ENCODE results near the gene CROCC. TPM values are rescaled to one million over a fixed set of nuclear protein-coding genes. Genes with fewer than 3 reads are reported as not detected.
"Not testable (repeated sequence)": the region's sequence is repeated elsewhere in the genome, so short reads cannot be mapped to it uniquely, and the experiment has no call there.

Gene CROCC
- total RNA-seq, 1 donor, result 13.8 TPM

DNA sequence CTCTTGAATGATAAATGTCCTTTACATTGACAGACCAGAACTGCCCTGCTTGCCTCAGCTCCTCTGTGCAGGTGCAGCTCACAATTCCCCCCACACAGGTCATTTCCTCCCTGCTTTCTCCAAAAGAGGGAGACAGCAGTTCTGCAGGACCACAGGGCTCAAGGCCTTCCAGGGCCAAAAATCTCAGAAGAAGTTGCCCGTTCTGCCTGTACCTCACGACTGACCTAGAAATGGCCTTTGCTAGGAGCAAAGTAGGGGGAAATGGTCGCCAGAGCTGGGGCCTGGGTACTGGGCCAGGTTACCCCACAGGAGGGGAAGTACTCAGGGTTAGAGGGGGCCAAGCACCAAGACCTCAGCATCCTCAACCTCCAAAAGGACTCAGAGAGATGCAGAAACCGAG, 14.9 kb upstream of the CROCC start:
- H3K4me3 ChIP-seq (ENCODE audit: low read depth, low read length), result no peak overlapping the region
- DNase-seq (ENCODE audit: low read depth), result no peak
- TF ChIP-seq CTCF (IDR thresholded peaks at IDR 0.05; ENCODE audit: insufficient read depth, low read depth, low read length), result no peak

DNA sequence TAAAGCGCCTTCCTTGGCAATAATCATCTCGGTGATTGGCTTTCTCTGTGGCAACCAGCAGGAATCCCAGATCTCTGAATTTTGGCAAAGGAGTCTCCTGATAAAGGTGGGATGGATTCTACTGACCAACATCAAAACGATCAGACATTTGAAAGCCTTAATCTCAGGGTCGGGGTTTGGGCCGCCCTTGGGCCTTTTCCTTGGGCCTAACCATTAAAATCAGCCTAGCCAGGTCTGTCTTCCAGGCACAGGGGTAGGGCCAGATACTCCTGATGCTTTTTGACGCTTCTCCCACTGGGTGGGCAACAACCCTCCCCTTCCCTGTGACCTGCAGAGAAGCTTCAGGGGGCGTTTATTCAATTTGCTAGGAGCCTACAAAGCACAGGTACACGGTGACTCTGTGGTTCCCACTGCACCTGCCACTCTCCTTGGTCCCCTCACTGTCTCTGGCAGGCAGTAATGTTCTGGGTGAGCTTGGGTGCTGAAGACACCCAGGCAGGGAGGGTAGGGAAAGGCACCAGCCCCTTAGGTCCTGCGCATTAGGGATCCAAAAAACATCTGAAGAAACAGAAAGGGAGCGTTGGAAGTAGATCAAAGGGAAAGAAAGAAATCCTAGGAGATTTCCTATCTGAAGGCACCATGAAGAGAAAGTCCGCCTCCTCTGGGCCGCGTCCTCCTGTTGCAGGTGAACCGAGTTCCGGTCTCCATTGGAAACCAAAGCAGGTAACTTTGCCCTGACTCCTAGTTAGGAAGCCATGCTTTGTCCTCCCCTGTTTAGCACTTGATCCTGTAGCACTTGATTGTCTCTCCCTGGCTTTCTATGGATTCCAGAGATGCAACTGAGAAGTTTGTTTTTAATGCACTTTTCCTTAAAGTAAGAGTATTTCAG, 13.6 kb upstream of the CROCC start:
- no peak overlapping the region for H3K4me3 ChIP-seq (ENCODE audit: low read depth, low read length)
- no peak for TF ChIP-seq CTCF (IDR thresholded peaks at IDR 0.05; ENCODE audit: insufficient read depth, low read depth, low read length)
- DNase-seq (ENCODE audit: low read depth), result no peak

- DNase-seq (ENCODE audit: low read depth), result not testable (repeated sequence)
Measured at GRCh38 chr1:16911851-16912721, 9.6 kb upstream of the CROCC start.

DNA sequence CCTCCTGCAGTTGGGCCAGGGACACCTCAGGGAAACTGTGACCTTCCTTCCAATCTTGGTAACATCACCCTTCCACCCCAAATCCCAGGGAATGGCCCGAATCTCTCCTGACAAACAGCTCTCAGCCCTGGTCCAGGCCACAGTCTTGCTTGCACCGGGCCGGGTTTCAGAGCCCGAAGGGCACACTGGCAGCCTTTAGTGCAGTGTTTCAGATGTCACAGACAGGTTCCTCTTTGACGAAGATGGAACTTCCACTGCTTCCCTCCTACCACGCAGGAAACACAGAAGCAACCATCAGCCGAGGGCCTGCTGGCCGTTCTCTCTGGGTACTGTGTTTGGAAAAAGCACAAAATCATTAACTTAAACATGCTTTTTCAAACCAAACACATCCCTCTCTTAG, 9.0 kb upstream of the CROCC start:
- not testable (repeated sequence) for DNase-seq (ENCODE audit: low read depth); H3K4me3 ChIP-seq (ENCODE audit: low read depth, low read length)

More at GRCh38 chr1:16911851-16912721, 9.6 kb upstream of the CROCC start:
- not testable (repeated sequence) for H3K4me3 ChIP-seq (ENCODE audit: low read depth, low read length)

DNA sequence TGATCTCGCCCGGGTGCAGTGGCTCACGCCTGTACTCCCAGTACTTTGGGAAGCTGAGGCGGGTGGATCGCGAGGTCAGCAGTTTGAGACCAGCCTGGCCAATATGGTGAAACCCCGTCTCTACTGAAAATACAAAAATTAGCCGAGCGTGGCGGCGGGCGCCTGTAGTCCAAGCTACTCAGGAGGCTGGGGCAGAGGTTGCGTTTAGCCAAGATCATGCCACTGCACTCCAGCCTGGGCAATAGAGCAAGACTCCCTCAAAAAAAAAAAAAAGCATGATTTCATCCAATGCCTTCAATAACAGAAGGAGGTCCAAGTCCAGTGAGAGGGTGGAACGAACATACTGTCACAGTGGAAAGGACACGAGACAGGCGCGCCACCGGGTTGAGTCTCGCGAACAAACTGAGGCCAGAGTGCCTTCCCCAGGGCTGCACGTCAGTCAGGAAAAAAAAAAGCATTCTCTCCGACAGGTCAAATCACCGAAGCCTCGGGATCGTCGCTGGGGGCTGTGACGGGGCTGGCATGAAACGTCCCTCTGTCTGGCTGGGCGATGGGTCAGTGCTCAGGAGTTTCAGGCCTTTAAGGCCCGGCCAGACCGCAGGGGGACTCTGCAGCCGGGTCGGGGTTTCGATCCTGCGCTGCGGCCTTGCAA, 8.4 kb upstream of the CROCC start:
- DNase-seq (ENCODE audit: low read depth), result no peak
- no peak for TF ChIP-seq CTCF (IDR thresholded peaks at IDR 0.05; ENCODE audit: insufficient read depth, low read depth, low read length)
- H3K4me3 ChIP-seq (ENCODE audit: low read depth, low read length), result peak overlapping the region; percentile 64

GRCh38 chr1:16913833-16914662, 7.7 kb upstream of the CROCC start:
- peak overlapping the region; percentile 66 for H3K4me3 ChIP-seq (ENCODE audit: low read depth, low read length)
- no peak for TF ChIP-seq CTCF (IDR thresholded peaks at IDR 0.05; ENCODE audit: insufficient read depth, low read depth, low read length)

GRCh38 chr1:16914928-16915626, 6.7 kb upstream of the CROCC start:
- DNase-seq (ENCODE audit: low read depth), result not testable (repeated sequence)
- peak overlapping the region; percentile 66 for H3K4me3 ChIP-seq (ENCODE audit: low read depth, low read length)

More at GRCh38 chr1:16913833-16914662, 7.7 kb upstream of the CROCC start:
- peak; percentile 95 for DNase-seq (ENCODE audit: low read depth)

Data from fibroblast of villous mesenchyme (primary cell).